ENCODE results near the gene JAM3. TPM values are rescaled to one million over a fixed set of nuclear protein-coding genes. Genes with fewer than 3 reads are reported as not detected.

Gene JAM3
- total and polyA plus RNA-seq, 2 donors (not counting 3 experiments of a cell fraction or from before 2014, with no cell fraction given) = 78.8 to 137 TPM

- Histone ChIP-seq H3K9me3 (replicated peaks; ENCODE audit: control insufficient read depth, insufficient read depth, low read length) (no peaks in the 10 kb centered on the region), H3K27me3 (ENCODE audit: control insufficient read depth in 2 of 2, insufficient read depth in 2 of 2, low read length in 2 of 2) (no peaks in the 10 kb centered on the region), H3K9me1 (replicated peaks; ENCODE audit: control insufficient read depth, extremely low read depth, insufficient read depth, low read length) (no peaks in the 10 kb centered on the region), H2AFZ (ENCODE audit: low read depth, low read length) (no peak overlapping the region), H4K20me1 (replicated peaks; ENCODE audit: control insufficient read depth, extremely low read depth, insufficient read depth, low read length) (no peaks in the 10 kb centered on the region), H3K4me2 (ENCODE audit: insufficient read depth, low read length) (no peak overlapping the region), H3K4me3 (replicated peaks in 1 of 3; ENCODE audit: insufficient read depth in 1 of 3, low read depth in 1 of 3, low read length in 3 of 3) (no peak overlapping the region), H3K36me3 (ENCODE audit: control insufficient read depth in 2 of 2, extremely low read depth in 1 of 2, insufficient read depth in 2 of 2, low read length in 2 of 2) (peaks cover 1 to 9% of the 10 kb centered on the region in 2 experiments), H3K27ac (ENCODE audit: insufficient read depth, low read depth, low read length) (no peak overlapping the region), H3K4me1 (ENCODE audit: control insufficient read depth, extremely low read depth, insufficient read depth, low read length) (no peaks in the 10 kb centered on the region), H3K9ac (replicated peaks; ENCODE audit: extremely low read depth, insufficient read depth, low read length) (no peak overlapping the region), H3K79me2 (ENCODE audit: control insufficient read depth, insufficient read depth, low read length) (no peaks in the 10 kb centered on the region)
- POLR2A ChIA-PET = no interaction called here
- intact Hi-C loops (cut with micrococcal nuclease) (no loop called here), dilution Hi-C loops (cut with MboI; ENCODE audit: extremely low pct_ligation_motif_present, low sequenced_read_pairs) (no loop called here)
- CTCF ChIA-PET = interaction anchor here (1.1 to 1.7 kb wide), 2 partner anchors 11 to 12 kb away, joined by 3 to 5 read pairs; no protein-coding TSS in a partner anchor
- no peak for TF ChIP-seq JUN (IDR thresholded peaks at IDR 0.05; ENCODE audit: borderline replicate concordance, insufficient read depth, insufficient read length, low read depth)
- no peak for TF ChIP-seq POLR2A (IDR thresholded peaks at IDR 0.05; ENCODE audit: low read depth, low read length)
- no peak for TF ChIP-seq MYC (IDR thresholded peaks at IDR 0.05; ENCODE audit: low read depth, low read length)
- no peak for TF ChIP-seq CTCF (IDR thresholded peaks at IDR 0.05; ENCODE audit: extremely low read depth in 1 of 2, insufficient read depth in 1 of 2, low read depth in 1 of 2, low read length in 2 of 2)
- TF ChIP-seq EZH2 (IDR thresholded peaks at IDR 0.05; ENCODE audit: borderline replicate concordance, low read depth, low read length, severe bottlenecking) = no peak
- TF ChIP-seq GATA2 (IDR thresholded peaks at IDR 0.05; ENCODE audit: insufficient read depth, insufficient read length, low read depth, low read length) = no peak
- no peak for TF ChIP-seq POLR2AphosphoS5 (IDR thresholded peaks at IDR 0.05; ENCODE audit: insufficient read depth, low read depth, low read length)
- TF ChIP-seq MAX (IDR thresholded peaks at IDR 0.05; ENCODE audit: insufficient read depth, insufficient read length) = no peak
- no peak for TF ChIP-seq FOS (IDR thresholded peaks at IDR 0.05; ENCODE audit: borderline replicate concordance, insufficient read depth, low read length)
- no TSS peak for BruUV-seq (replicated peaks)
- DNase-seq (ENCODE audit: low read depth, low spot score) = no peak
- no peak for FAIRE-seq
Measured at GRCh38 chr11:134196756-134197155, 127.9 kb downstream of the JAM3 start.
